ENCODE data around the gene SNX9.
"Not testable (repeated sequence)": the region's sequence is repeated elsewhere in the genome, so short reads cannot be mapped to it uniquely, and the experiment has no call there.

SNX9 gene

GRCh38 chr6:157892363-157892877 is 69.4 kb downstream of the SNX9 start:
- TF ChIP-seq CTCF (IDR thresholded peaks at IDR 0.05; ENCODE audit: low read depth, low read length), result no peak
- DNase-seq (ENCODE audit: extremely low read depth, low read depth), result no peak

DNA sequence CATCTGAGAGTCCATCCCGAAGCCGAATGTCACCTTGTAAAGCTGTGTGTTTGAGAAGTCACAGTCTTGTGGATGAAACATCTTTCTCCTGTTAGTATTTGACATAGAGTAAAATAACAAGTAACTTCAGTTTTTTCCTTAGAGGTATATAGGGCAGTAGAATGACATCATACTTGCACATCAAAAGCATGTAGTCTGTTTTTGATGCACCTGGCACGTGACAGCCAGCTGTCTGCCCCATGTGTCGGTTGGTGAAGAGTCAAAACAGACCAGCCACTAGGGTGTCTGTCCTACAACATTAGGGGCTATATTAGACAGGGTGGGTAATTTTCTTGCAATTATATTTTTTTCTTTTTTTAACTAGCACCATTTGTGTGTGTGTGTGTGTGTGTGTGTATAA is 70.2 kb downstream of the SNX9 start:
- no peak for DNase-seq (ENCODE audit: extremely low read depth, low read depth)
- no peak for TF ChIP-seq CTCF (IDR thresholded peaks at IDR 0.05; ENCODE audit: low read depth, low read length)

DNA sequence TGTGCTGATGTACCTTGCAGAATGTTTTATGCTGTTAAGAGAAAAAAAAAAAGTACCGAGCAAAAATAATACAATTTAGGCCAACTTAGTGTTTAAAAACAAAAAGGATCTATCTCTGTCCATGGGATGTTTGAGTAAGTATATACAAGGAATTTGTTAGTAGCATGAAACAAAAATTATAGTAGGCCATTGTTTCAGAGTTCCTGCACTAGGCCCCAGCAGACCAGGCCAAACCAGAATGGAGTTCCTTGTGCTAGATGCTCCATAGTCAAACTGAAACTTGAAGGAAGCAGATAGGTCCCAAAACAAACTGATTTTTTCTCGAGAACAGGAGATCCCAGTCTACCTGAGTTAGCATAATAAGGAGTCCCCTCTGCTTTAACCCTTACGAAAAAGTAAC is 72.5 kb downstream of the SNX9 start:
- TF ChIP-seq CTCF (IDR thresholded peaks at IDR 0.05; ENCODE audit: low read depth, low read length), result no peak
- no peak for DNase-seq (ENCODE audit: extremely low read depth, low read depth)

DNA sequence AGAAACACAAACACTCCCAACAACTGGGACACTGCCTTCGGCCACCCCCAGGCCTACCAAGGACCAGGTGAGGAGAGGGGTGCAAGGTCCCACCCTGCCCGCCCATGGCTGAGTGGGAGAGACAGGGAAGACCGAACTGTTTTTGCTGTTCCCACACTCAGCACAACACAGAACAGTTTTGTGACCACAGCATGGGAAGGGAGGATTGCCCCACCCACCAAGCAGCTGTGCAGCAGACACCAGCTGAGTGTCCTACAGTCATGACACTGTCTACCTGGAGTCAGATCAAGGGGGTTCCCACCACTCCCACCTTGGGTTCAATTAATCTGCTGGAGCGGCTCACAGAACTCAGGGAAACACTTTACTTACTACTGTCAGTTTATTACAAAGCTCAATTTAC is 73.9 kb downstream of the SNX9 start:
- DNase-seq (ENCODE audit: extremely low read depth, low read depth), result no peak
- no peak for TF ChIP-seq CTCF (IDR thresholded peaks at IDR 0.05; ENCODE audit: low read depth, low read length)

DNA sequence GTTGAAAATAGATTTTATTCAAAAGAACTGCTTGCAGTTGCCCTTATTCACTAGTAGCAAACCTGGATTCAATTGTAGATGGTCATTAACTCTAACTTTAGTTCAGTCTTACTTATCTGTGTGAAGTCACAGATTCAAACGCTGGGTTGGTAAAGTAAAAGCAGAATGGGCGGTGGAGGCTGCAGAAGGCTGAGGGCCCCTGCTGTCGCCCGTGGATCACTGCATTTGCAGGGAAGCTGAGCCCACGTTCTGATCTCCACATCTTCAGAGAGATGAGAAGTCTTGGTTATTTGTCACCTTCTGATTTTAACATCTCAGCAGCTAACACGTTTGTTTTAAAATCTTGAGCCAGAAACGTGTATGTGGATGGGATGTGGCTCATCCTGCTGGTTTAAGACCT is 75.1 kb downstream of the SNX9 start:
- TF ChIP-seq CTCF (IDR thresholded peaks at IDR 0.05; ENCODE audit: low read depth, low read length), result no peak; the same call in 1 of the 2 replicates
- no peak for DNase-seq (ENCODE audit: extremely low read depth, low read depth)

- TF ChIP-seq CTCF (IDR thresholded peaks at IDR 0.05; ENCODE audit: low read depth, low read length), result no peak
- no peak for DNase-seq (ENCODE audit: extremely low read depth, low read depth)
Observed at GRCh38 chr6:157898640-157899039, 75.6 kb downstream of the SNX9 start.

DNA sequence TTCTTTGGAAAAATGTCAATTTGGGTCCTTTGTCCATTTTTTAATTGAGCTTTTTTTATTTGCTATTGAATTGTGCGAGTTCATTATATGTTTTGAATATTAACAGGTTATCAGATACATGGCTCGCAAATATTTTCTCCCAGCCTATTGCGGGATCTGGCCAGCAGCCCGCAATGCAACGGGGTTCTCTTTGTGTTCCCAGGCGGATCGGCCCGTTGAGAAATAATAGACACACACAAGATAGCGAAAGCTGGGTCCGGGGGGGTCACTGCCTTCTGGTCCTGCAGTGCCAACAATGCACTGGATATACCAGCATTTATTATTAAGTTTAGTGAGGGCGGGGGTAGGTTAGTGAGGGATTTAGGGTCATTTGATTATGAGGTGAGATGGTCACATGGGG is 77.2 kb downstream of the SNX9 start:
- not testable (repeated sequence) for DNase-seq (ENCODE audit: extremely low read depth, low read depth)

DNA sequence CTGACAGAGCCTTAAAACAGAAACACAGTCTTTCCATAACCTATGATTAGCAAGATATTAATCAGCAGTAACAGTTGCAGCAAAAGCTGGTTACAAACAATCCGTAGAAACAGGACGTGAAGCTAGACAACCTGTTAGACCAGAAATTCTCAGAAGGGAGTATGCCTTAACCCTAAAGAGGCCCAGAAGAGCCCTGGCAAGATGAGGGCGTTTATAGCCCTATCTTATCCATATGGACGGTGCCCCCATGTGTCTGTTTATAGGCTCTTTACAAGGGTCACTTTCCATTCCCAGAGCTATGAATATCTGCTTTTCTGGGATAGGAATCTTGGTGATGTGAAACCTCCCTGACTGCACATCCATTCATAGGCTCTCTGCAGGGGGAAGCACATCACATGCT is 77.7 kb downstream of the SNX9 start:
- DNase-seq (ENCODE audit: extremely low read depth, low read depth), result not testable (repeated sequence)

- no peak for DNase-seq (ENCODE audit: extremely low read depth, low read depth)
- TF ChIP-seq CTCF (IDR thresholded peaks at IDR 0.05; ENCODE audit: low read depth, low read length), result no peak
Observed at GRCh38 chr6:157904999-157905398, 82.0 kb downstream of the SNX9 start.

All from AG09319 (cell line).